PC-9 (cell line): ENCODE data around the gene STX8. TPM values are rescaled to one million over a fixed set of nuclear protein-coding genes. Genes with fewer than 3 reads are reported as not detected.

ENCODE experiments used
- BruUV-seq: library from RNA; stranded (reverse); fragments of 400-500 nt; replicated peaks from 2 replicates; lab custom pipeline; 2021; lab: Mats Ljungman, UMichigan
- CTCF ChIA-PET: fragments of 300-600 bp; sonication (Branson Sonifier 250); formaldehyde crosslinking; loops from one replicate; lab custom pipeline; 2022; ENCODE audit warnings: antibody characterized with exemption; lab: Charles Lee
- POLR2A ChIA-PET: fragments of 300-600 bp; sonication (Branson Sonifier 250); formaldehyde crosslinking; loops from one replicate; lab custom pipeline; 2022; ENCODE audit warnings: antibody characterized with exemption; ENCODE audit not compliant: unreplicated experiment; lab: Charles Lee
- DNase-seq, 2 experiments: peaks; one replicate each; pipeline versions ENCODE4 v3.0.0 to v3.0.0-alpha.2; 2015 to 2022; ENCODE audit warnings: mixed read lengths in 1 of 2
- H2AFZ ChIP-seq: fragments of 200-600 bp; sonication (generic); 2 replicates; pipeline ENCODE4 v1.8.1; 2017; ENCODE audit warnings: antibody characterized with exemption
- H3F3A ChIP-seq: fragments of 200-600 bp; sonication (generic); 2 replicates; pipeline ENCODE4 v1.8.1; 2017; ENCODE audit warnings: antibody characterized with exemption, mild to moderate bottlenecking, low read depth; ENCODE audit not compliant: insufficient read depth
- H3K27ac ChIP-seq: fragments of 200-600 bp; sonication (generic); 2 replicates; pipeline ENCODE4 v1.6.1; 2016; ENCODE audit warnings: mixed run types
- H3K27me3 ChIP-seq: fragments of 200-600 bp; sonication (generic); 2 replicates; pipeline ENCODE4 v1.6.1; 2016; ENCODE audit warnings: low read depth, mixed run types; ENCODE audit not compliant: insufficient read depth
- H3K36me3 ChIP-seq: fragments of 200-600 bp; sonication (generic); 2 replicates; pipeline ENCODE4 v1.6.1; 2016; ENCODE audit warnings: low read depth, mixed run types
- H3K4me1 ChIP-seq: fragments of 200-600 bp; sonication (generic); replicated peaks from 2 replicates; pipeline ENCODE4 v1.6.1; 2016; ENCODE audit warnings: mixed run types; ENCODE audit not compliant: insufficient read depth
- H3K4me2 ChIP-seq: fragments of 200-600 bp; sonication (generic); 2 replicates; pipeline ENCODE4 v1.6.1; 2017; ENCODE audit warnings: mixed run types
- H3K4me3 ChIP-seq: fragments of 200-600 bp; sonication (generic); 2 replicates; pipeline ENCODE4 v1.6.1; 2016; ENCODE audit warnings: mixed run types
- H3K79me2 ChIP-seq: fragments of 200-600 bp; sonication (generic); 2 replicates; pipeline ENCODE4 v1.6.1; 2017; ENCODE audit warnings: low read depth, mixed run types
- H3K9me2 ChIP-seq: fragments of 200-600 bp; sonication (generic); 2 replicates; pipeline ENCODE4 v1.8.1; 2017; ENCODE audit warnings: mild to moderate bottlenecking; ENCODE audit not compliant: insufficient read depth
- H3K9me3 ChIP-seq: fragments of 200-600 bp; sonication (generic); 2 replicates; pipeline ENCODE4 v1.8.1; 2016; ENCODE audit warnings: low read depth; ENCODE audit not compliant: insufficient read depth
- H4K20me1 ChIP-seq: fragments of 200-600 bp; sonication (generic); 2 replicates; pipeline ENCODE4 v1.8.1; 2017; ENCODE audit not compliant: insufficient read depth
- EZH2 ChIP-seq: fragments of 200-600 bp; sonication (generic); IDR thresholded peaks from 2 replicates; pipeline ENCODE4 v1.8.0; 2017; ENCODE audit warnings: antibody characterized with exemption, low read depth
- intact Hi-C: fragments of 100-400 bp; cut with micrococcal nuclease; formaldehyde crosslinking; loops from one replicate; pipeline ENCODE4 v1.10.0; 2022; ENCODE audit not compliant: unreplicated experiment
- total RNA-seq: library from RNA; stranded (reverse); gene quantifications from 2 replicates; pipeline ENCODE4 v1.2.3, GENCODE V29; 2021
- TF ChIP-seq, protein P1 (sequence below): fragments of 200-600 bp; sonication (generic); conservative IDR thresholded peaks from 2 replicates; pipeline ENCODE4 v1.6.1; 2017; ENCODE audit warnings: mixed run types, antibody characterized with exemption, mild to moderate bottlenecking, moderate library complexity

The STX8 gene
- total RNA-seq, 1 experiment from 2014 or later = 60.6 TPM

DNA sequence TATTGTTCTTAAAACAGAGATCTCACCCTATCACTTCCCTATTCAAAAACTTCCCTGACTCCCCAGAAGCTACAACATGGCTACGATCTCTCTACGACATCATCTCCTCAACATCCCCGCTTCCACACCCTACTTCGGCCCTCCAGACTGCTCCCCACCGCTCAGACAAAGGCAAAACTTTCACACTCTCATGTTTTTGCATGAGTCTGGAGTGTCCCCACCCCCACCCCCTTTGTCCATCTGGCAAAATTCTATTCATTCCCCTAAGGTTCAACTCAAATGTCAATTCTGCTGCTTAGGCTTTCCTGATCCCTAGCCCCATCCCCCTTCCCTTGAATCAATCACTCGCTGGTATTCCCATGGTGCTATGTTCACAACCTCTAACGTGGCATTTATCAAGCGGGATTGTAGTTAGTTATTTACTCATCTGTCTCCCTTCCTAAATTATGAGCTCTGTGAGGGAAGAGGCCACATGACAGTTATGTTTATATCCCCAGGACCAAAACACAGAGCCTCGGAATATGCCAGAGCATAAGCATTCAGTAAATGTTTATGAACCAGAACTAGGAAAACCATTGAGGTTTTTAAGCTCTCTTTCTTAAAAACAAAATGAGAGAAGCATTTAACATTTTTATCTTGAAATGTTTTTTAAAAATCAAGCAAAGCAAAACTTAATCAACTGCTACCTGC is 55.9 kb downstream of the STX8 start:
- Histone ChIP-seq H3K9me3 (no peaks in the 10 kb centered on the region), H3K27ac (no peak overlapping the region), H3K4me1 (no peaks in the 10 kb centered on the region), H3K4me3 (no peak overlapping the region), H2AFZ (no peak overlapping the region), H3K79me2 (no peaks in the 10 kb centered on the region), H3K9me2 (no peaks in the 10 kb centered on the region), H3K4me2 (no peak overlapping the region), H3F3A (no peaks in the 10 kb centered on the region), H3K27me3 (no peaks in the 10 kb centered on the region), H4K20me1 (no peaks in the 10 kb centered on the region), H3K36me3 (no peaks in the 10 kb centered on the region)
- POLR2A ChIA-PET = no interaction called here
- TF ChIP-seq, protein P1, sequence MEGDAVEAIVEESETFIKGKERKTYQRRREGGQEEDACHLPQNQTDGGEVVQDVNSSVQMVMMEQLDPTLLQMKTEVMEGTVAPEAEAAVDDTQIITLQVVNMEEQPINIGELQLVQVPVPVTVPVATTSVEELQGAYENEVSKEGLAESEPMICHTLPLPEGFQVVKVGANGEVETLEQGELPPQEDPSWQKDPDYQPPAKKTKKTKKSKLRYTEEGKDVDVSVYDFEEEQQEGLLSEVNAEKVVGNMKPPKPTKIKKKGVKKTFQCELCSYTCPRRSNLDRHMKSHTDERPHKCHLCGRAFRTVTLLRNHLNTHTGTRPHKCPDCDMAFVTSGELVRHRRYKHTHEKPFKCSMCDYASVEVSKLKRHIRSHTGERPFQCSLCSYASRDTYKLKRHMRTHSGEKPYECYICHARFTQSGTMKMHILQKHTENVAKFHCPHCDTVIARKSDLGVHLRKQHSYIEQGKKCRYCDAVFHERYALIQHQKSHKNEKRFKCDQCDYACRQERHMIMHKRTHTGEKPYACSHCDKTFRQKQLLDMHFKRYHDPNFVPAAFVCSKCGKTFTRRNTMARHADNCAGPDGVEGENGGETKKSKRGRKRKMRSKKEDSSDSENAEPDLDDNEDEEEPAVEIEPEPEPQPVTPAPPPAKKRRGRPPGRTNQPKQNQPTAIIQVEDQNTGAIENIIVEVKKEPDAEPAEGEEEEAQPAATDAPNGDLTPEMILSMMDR = no peak
- no peak for TF ChIP-seq EZH2
- BruUV-seq = no TSS peak
- no peak for DNase-seq
- intact Hi-C loops = loop anchor here (10.0 kb wide), 2 partner anchors 1135 to 1455 kb away; partner anchors contain the start of gene RPL26
- CTCF ChIA-PET = interaction anchor here (0.7 to 1.1 kb wide), 2 partner anchors 202 to 631 kb away, joined by 3 read pairs; no protein-coding TSS in a partner anchor

DNA sequence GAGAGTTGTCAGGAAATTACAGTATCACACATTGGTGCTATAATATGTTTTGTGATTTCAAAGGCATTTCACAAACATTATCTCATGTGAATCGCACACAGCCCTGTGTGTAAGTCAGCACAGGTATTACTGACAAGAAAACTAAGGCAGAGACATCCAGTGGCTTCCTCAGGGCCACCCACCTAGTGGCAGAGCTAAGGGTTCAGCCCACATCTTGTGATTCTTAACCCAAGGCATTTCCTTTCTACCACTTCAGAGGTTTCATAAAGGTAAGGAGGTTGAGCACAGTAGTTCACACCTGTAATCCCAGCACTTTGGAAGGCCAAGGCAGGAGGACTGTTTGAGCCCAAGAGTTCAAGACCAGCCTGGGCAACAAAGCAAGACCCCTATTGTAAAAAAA is 58.2 kb downstream of the STX8 start:
- no peak for DNase-seq
- POLR2A ChIA-PET = no interaction called here
- TF ChIP-seq EZH2 = no peak
- TF ChIP-seq, protein P1 = no peak
- Histone ChIP-seq H3K9me3 (no peaks in the 10 kb centered on the region), H3K4me3 (no peak overlapping the region), H4K20me1 (no peaks in the 10 kb centered on the region), H3K4me1 (no peaks in the 10 kb centered on the region), H2AFZ (no peak overlapping the region), H3K36me3 (no peaks in the 10 kb centered on the region), H3K9me2 (no peaks in the 10 kb centered on the region), H3K27ac (no peak overlapping the region), H3K79me2 (no peaks in the 10 kb centered on the region), H3F3A (no peaks in the 10 kb centered on the region), H3K4me2 (no peak overlapping the region), H3K27me3 (no peaks in the 10 kb centered on the region)
- intact Hi-C loops = no loop called here
- no TSS peak for BruUV-seq
- CTCF ChIA-PET = interaction anchor here (0.6 kb wide), 1 partner anchor 1444 kb away, joined by 3 read pairs; no protein-coding TSS in a partner anchor

DNA sequence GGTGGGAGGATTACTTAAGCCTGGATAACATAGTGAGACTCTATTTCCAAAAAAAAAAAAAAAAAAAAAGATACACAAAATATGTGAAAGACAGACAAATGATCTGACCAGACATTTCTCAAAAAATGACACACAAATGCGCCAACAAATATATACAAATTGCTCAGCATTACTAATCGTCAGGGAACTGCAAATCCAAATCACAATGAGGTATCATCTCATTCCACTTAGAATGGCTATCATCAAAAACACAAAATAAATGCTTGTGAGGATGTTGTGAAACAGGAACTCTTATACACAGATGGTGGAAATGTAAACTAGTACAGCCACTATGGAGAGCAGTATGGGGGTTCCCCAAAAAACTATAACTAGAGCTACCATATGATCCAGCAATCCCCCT is 62.4 kb downstream of the STX8 start:
- Histone ChIP-seq H3K9me2 (no peaks in the 10 kb centered on the region), H4K20me1 (no peaks in the 10 kb centered on the region), H3K4me3 (no peak overlapping the region), H3K79me2 (no peaks in the 10 kb centered on the region), H3K4me2 (no peak overlapping the region), H3K9me3 (0 out of 2 replicates have a peak, but pooled peaks cover 3% of the 10 kb centered on the region), H3K27ac (no peak overlapping the region), H3F3A (no peaks in the 10 kb centered on the region), H2AFZ (no peak overlapping the region), H3K4me1 (no peaks in the 10 kb centered on the region), H3K27me3 (no peaks in the 10 kb centered on the region), H3K36me3 (no peaks in the 10 kb centered on the region)
- POLR2A ChIA-PET = no interaction called here
- no peak for TF ChIP-seq EZH2
- CTCF ChIA-PET = no interaction called here
- intact Hi-C loops = no loop called here
- DNase-seq = no peak
- BruUV-seq = no TSS peak
